GM23338 (cell line): ENCODE results near the gene PRSS27. TPM values are rescaled to one million over a fixed set of nuclear protein-coding genes. Genes with fewer than 3 reads are reported as not detected.

Experiments used
- ATAC-seq: fragments of 200-7000 bp; cut with Tn5 transposase; 3 replicates; pipeline ENCODE4 v1.9.1; 2020
- DNase-seq: peaks from one replicate; pipeline ENCODE4 v3.0.0-alpha.2; 2015; ENCODE audit warnings: low spot score
- H2AFZ ChIP-seq: fragments of 200-600 bp; sonication (generic); 2 replicates; pipeline ENCODE4 v1.8.0; 2016; ENCODE audit warnings: antibody characterized with exemption, mild to moderate bottlenecking, moderate library complexity
- H3F3A ChIP-seq: fragments of 200-600 bp; sonication (generic); replicated peaks from 2 replicates; pipeline ENCODE4 v1.8.0; 2017; ENCODE audit warnings: antibody characterized with exemption, mixed run types, low read depth
- H3K27ac ChIP-seq: fragments of 200-600 bp; sonication (generic); 2 replicates; pipeline ENCODE4 v1.6.1; 2016; ENCODE audit warnings: low read depth
- H3K27me3 ChIP-seq: fragments of 200-600 bp; sonication (generic); 2 replicates; pipeline ENCODE4 v1.8.0; 2016; ENCODE audit warnings: mild to moderate bottlenecking, mixed run types, moderate library complexity; ENCODE audit not compliant: insufficient read depth
- H3K36me3 ChIP-seq: fragments of 200-600 bp; sonication (generic); 2 replicates; pipeline ENCODE4 v1.8.0; 2016; ENCODE audit warnings: mild to moderate bottlenecking; ENCODE audit not compliant: insufficient read depth
- H3K4me1 ChIP-seq: fragments of 200-600 bp; sonication (generic); 2 replicates; pipeline ENCODE4 v1.8.0; 2016; ENCODE audit warnings: mild to moderate bottlenecking, moderate library complexity; ENCODE audit not compliant: insufficient read depth
- H3K4me2 ChIP-seq: fragments of 200-600 bp; sonication (generic); 2 replicates; pipeline ENCODE4 v1.7.1; 2017; ENCODE audit warnings: mixed run types
- H3K4me3 ChIP-seq: fragments of 200-600 bp; sonication (generic); 2 replicates; pipeline ENCODE4 v1.6.1; 2016; ENCODE audit warnings: mixed run types
- H3K79me2 ChIP-seq: fragments of 200-600 bp; sonication (generic); replicated peaks from 2 replicates; pipeline ENCODE4 v1.8.0; 2017; ENCODE audit warnings: mild to moderate bottlenecking; ENCODE audit not compliant: insufficient read depth
- H3K9me2 ChIP-seq: fragments of 200-600 bp; sonication (generic); 2 replicates; pipeline ENCODE4 v1.8.0; 2017; ENCODE audit not compliant: insufficient read depth
- H4K20me1 ChIP-seq: fragments of 200-600 bp; sonication (generic); replicated peaks from 2 replicates; pipeline ENCODE4 v1.8.0; 2017; ENCODE audit warnings: mild to moderate bottlenecking; ENCODE audit not compliant: insufficient read depth
- H3K27ac Mint-ChIP-seq: 2 replicates; pipeline ENCODE4 v1.8.0; 2020; ENCODE audit warnings: inconsistent platforms, mild to moderate bottlenecking, moderate library complexity, mixed read lengths
- H3K27me3 Mint-ChIP-seq: 3 replicates; pipeline ENCODE4 v1.8.0; 2022; ENCODE audit warnings: low read depth, mild to moderate bottlenecking, moderate library complexity, mixed read lengths, inconsistent platforms; ENCODE audit not compliant: insufficient read depth, poor library complexity
- H3K36me3 Mint-ChIP-seq: 3 replicates; pipeline ENCODE4 v1.8.0; 2021; ENCODE audit warnings: low read depth, mild to moderate bottlenecking, inconsistent platforms, moderate library complexity, mixed read lengths
- H3K4me1 Mint-ChIP-seq: 3 replicates; pipeline ENCODE4 v1.8.0; 2020; ENCODE audit warnings: mild to moderate bottlenecking, inconsistent platforms, mixed read lengths
- H3K4me3 Mint-ChIP-seq: 3 replicates; pipeline ENCODE4 v1.8.0; 2021; ENCODE audit warnings: moderate library complexity, mild to moderate bottlenecking, inconsistent platforms, mixed read lengths
- H3K9me3 Mint-ChIP-seq: 3 replicates; pipeline ENCODE4 v1.8.0; 2020; ENCODE audit warnings: moderate library complexity, mild to moderate bottlenecking, inconsistent platforms, mixed read lengths
- EZH2 ChIP-seq: fragments of 200-600 bp; sonication (generic); IDR thresholded peaks from one replicate; pipeline ENCODE4 v1.8.0; 2017; ENCODE audit warnings: antibody characterized with exemption, mild to moderate bottlenecking, low read depth; ENCODE audit not compliant: unreplicated experiment
- EZH2phosphoT487 ChIP-seq: fragments of 200-600 bp; sonication (generic); IDR thresholded peaks from one replicate; pipeline ENCODE4 v1.8.1; 2018; ENCODE audit warnings: antibody characterized with exemption; ENCODE audit not compliant: unreplicated experiment
- JUNB ChIP-seq: IDR thresholded peaks from one replicate; pipeline ENCODE4 v1.6.1; 2016; ENCODE audit warnings: antibody characterized with exemption; ENCODE audit not compliant: unreplicated experiment
- POLR2AphosphoS5 ChIP-seq: IDR thresholded peaks from 2 replicates; pipeline ENCODE4 v1.6.1; 2016; ENCODE audit warnings: antibody characterized with exemption, low read depth
- ZNF114 ChIP-seq: fragments of 250-450 bp; sonication (Bioruptor Pico); IDR thresholded peaks from 2 replicates; pipeline ENCODE4 v1.5.0; 2020; ENCODE audit warnings: mild to moderate bottlenecking, moderate library complexity
- polyA plus RNA-seq: library from polyadenylated mRNA; unstranded; fragments of >200 nt; fragmentation: Nextera tagmentation; extraction: Ambion mirVana; gene quantifications from 2 replicates; pipeline ENCODE4 v1.2.1, GENCODE V29; 2016
- total RNA-seq: library from RNA; depleted of rRNA; stranded (reverse); fragments of >200 nt; shearing (Covaris generic); gene quantifications from 2 replicates; pipeline ENCODE4 v1.2.3, GENCODE V29; 2014
- TF ChIP-seq, protein P1 (sequence below): IDR thresholded peaks from 2 replicates; pipeline ENCODE4 v1.6.1; 2016; ENCODE audit warnings: antibody characterized with exemption
- TF ChIP-seq, protein P2 (sequence below): fragments of 250-450 bp; sonication (Bioruptor Pico); IDR thresholded peaks from 2 replicates; pipeline ENCODE4 v1.5.0; 2020; ENCODE audit warnings: mild to moderate bottlenecking, moderate library complexity

PRSS27 gene
- total and polyA plus RNA-seq, 2 experiments from 2014 or later, result 0.73 to 1.6 TPM

DNA sequence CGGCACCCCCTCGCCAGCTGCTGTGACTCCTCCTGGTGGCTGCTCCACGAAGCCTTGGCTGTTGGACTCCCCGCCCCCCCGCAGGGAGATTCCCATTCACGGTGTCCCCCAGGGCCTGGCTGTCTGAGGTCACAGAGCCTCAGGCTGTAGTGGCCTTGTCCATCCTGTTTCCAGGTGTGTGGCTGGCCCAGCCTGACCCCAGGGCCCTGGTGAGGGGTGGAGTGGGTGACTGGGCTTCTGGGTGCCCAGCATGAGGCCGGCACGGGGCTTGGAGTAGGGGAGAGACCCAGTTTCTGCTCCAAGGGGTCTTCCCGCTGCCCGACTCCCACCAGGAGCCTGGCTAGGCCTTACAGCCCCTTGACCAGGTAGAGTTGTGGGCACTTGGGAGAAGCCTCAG lies 10.4 kb downstream of the PRSS27 start:
- Histone ChIP-seq H3K4me2 (no peak overlapping the region), H2AFZ (no peak overlapping the region), H3K9me2 (no peaks in the 10 kb centered on the region), H3K36me3 (0 out of 2 replicates have a peak, but pooled peaks cover 5% of the 10 kb centered on the region), H3K27me3 (no peaks in the 10 kb centered on the region), H3F3A (no peaks in the 10 kb centered on the region; the same call in 1 of the 2 replicates), H3K79me2 (no peaks in the 10 kb centered on the region), H3K4me1 (no peaks in the 10 kb centered on the region), H4K20me1 (no peaks in the 10 kb centered on the region; the same call in 1 of the 2 replicates), H3K4me3 (no peak overlapping the region), H3K27ac (no peak overlapping the region)
- H3K4me3 Mint-ChIP-seq, result no peak overlapping the region
- peaks cover 10% of the 10 kb centered on the region for H3K27me3 Mint-ChIP-seq
- no peak for DNase-seq
- no peak for ATAC-seq
- peaks cover 12% of the 10 kb centered on the region; the same call in 2 of the 3 replicates for H3K36me3 Mint-ChIP-seq
- H3K27ac Mint-ChIP-seq, result no peak overlapping the region
- no peaks in the 10 kb centered on the region for H3K4me1 Mint-ChIP-seq
- TF ChIP-seq, protein P1, sequence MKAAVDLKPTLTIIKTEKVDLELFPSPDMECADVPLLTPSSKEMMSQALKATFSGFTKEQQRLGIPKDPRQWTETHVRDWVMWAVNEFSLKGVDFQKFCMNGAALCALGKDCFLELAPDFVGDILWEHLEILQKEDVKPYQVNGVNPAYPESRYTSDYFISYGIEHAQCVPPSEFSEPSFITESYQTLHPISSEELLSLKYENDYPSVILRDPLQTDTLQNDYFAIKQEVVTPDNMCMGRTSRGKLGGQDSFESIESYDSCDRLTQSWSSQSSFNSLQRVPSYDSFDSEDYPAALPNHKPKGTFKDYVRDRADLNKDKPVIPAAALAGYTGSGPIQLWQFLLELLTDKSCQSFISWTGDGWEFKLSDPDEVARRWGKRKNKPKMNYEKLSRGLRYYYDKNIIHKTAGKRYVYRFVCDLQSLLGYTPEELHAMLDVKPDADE, result no peak
- no peak for TF ChIP-seq ZNF114 (CRISPR knock-in tag)
- no peak for TF ChIP-seq EZH2
- TF ChIP-seq EZH2phosphoT487, result no peak
- TF ChIP-seq, protein P2, sequence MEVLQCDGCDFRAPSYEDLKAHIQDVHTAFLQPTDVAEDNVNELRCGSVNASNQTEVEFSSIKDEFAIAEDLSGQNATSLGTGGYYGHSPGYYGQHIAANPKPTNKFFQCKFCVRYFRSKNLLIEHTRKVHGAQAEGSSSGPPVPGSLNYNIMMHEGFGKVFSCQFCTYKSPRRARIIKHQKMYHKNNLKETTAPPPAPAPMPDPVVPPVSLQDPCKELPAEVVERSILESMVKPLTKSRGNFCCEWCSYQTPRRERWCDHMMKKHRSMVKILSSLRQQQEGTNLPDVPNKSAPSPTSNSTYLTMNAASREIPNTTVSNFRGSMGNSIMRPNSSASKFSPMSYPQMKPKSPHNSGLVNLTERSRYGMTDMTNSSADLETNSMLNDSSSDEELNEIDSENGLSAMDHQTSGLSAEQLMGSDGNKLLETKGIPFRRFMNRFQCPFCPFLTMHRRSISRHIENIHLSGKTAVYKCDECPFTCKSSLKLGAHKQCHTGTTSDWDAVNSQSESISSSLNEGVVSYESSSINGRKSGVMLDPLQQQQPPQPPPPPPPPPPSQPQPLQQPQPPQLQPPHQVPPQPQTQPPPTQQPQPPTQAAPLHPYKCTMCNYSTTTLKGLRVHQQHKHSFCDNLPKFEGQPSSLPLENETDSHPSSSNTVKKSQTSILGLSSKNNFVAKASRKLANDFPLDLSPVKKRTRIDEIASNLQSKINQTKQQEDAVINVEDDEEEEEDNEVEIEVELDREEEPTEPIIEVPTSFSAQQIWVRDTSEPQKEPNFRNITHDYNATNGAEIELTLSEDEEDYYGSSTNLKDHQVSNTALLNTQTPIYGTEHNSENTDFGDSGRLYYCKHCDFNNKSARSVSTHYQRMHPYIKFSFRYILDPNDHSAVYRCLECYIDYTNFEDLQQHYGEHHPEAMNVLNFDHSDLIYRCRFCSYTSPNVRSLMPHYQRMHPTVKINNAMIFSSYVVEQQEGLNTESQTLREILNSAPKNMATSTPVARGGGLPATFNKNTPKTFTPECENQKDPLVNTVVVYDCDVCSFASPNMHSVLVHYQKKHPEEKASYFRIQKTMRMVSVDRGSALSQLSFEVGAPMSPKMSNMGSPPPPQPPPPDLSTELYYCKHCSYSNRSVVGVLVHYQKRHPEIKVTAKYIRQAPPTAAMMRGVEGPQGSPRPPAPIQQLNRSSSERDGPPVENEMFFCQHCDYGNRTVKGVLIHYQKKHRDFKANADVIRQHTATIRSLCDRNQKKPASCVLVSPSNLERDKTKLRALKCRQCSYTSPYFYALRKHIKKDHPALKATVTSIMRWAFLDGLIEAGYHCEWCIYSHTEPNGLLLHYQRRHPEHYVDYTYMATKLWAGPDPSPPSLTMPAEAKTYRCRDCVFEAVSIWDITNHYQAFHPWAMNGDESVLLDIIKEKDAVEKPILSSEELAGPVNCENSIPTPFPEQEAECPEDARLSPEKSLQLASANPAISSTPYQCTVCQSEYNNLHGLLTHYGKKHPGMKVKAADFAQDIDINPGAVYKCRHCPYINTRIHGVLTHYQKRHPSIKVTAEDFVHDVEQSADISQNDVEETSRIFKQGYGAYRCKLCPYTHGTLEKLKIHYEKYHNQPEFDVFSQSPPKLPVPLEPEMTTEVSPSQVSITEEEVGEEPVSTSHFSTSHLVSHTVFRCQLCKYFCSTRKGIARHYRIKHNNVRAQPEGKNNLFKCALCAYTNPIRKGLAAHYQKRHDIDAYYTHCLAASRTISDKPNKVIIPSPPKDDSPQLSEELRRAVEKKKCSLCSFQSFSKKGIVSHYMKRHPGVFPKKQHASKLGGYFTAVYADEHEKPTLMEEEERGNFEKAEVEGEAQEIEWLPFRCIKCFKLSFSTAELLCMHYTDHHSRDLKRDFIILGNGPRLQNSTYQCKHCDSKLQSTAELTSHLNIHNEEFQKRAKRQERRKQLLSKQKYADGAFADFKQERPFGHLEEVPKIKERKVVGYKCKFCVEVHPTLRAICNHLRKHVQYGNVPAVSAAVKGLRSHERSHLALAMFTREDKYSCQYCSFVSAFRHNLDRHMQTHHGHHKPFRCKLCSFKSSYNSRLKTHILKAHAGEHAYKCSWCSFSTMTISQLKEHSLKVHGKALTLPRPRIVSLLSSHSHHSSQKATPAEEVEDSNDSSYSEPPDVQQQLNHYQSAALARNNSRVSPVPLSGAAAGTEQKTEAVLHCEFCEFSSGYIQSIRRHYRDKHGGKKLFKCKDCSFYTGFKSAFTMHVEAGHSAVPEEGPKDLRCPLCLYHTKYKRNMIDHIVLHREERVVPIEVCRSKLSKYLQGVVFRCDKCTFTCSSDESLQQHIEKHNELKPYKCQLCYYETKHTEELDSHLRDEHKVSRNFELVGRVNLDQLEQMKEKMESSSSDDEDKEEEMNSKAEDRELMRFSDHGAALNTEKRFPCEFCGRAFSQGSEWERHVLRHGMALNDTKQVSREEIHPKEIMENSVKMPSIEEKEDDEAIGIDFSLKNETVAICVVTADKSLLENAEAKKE (CRISPR knock-in tag), result no peak
- TF ChIP-seq JUNB, result no peak
- TF ChIP-seq POLR2AphosphoS5, result no peak
- H3K9me3 Mint-ChIP-seq, result no peaks in the 10 kb centered on the region
